Karpas-422 (cell line): ENCODE data around the gene ZNF454. TPM values are rescaled to one million over a fixed set of nuclear protein-coding genes. Genes with fewer than 3 reads are reported as not detected.

Experiments used
- DNase-seq: peaks from one replicate; pipeline ENCODE4 v3.0.0-alpha.2; 2015
- H2AFZ ChIP-seq: fragments of 200-600 bp; sonication (generic); 2 replicates; pipeline ENCODE4 v1.6.1; 2014; ENCODE audit warnings: antibody characterized with exemption, low read length, mixed read lengths
- H3K27ac ChIP-seq: fragments of 200-600 bp; sonication (generic); 2 replicates; pipeline ENCODE4 v1.5.1; 2014; ENCODE audit warnings: mild to moderate bottlenecking, low read length, moderate library complexity
- H3K27me3 ChIP-seq: fragments of 200-600 bp; sonication (generic); 2 replicates; pipeline ENCODE4 v1.6.1; 2014; ENCODE audit warnings: low read length, mixed read lengths
- H3K36me3 ChIP-seq: fragments of 200-600 bp; sonication (generic); 2 replicates; pipeline ENCODE4 v1.6.1; 2014; ENCODE audit warnings: low read length, mixed read lengths; ENCODE audit not compliant: insufficient read depth
- H3K4me1 ChIP-seq: fragments of 200-600 bp; sonication (generic); 2 replicates; pipeline ENCODE4 v1.6.1; 2014; ENCODE audit warnings: mild to moderate bottlenecking, low read length, mixed read lengths
- H3K4me2 ChIP-seq: fragments of 200-600 bp; sonication (generic); 2 replicates; pipeline ENCODE4 v1.6.1; 2014; ENCODE audit warnings: low read length, low read depth, mild to moderate bottlenecking; ENCODE audit not compliant: poor library complexity, severe bottlenecking
- H3K4me3 ChIP-seq: fragments of 200-600 bp; sonication (generic); 2 replicates; pipeline ENCODE4 v1.5.1; 2014; ENCODE audit warnings: mild to moderate bottlenecking, antibody characterized with exemption, low read length, mixed read lengths
- H3K79me2 ChIP-seq: fragments of 200-600 bp; sonication (generic); 2 replicates; pipeline ENCODE4 v1.6.1; 2014; ENCODE audit warnings: mild to moderate bottlenecking, low read length, mixed read lengths
- H3K9ac ChIP-seq: fragments of 200-600 bp; sonication (generic); 2 replicates; pipeline ENCODE4 v1.6.0; 2014; ENCODE audit warnings: low read length
- H3K9me2 ChIP-seq: fragments of 200-600 bp; sonication (generic), shearing (Covaris generic); replicated peaks from 2 replicates; pipeline ENCODE4 v1.6.0; 2014; ENCODE audit warnings: mild to moderate bottlenecking, low read length, moderate library complexity; ENCODE audit not compliant: insufficient read depth
- H3K9me3 ChIP-seq: fragments of 300-700, 200-600 bp; sonication (generic); 2 replicates; pipeline ENCODE4 v1.6.1; 2014; ENCODE audit warnings: low read length, mixed read lengths
- H4K20me1 ChIP-seq: fragments of 200-600 bp; sonication (generic); 2 replicates; pipeline ENCODE4 v1.6.1; 2014; ENCODE audit warnings: mild to moderate bottlenecking, antibody characterized with exemption, low read length, low read depth; ENCODE audit not compliant: insufficient read depth
- total RNA-seq: library from RNA; depleted of rRNA; stranded (reverse); fragments of >200 nt; shearing (Covaris generic); gene quantifications from 2 replicates; pipeline ENCODE4 v1.2.3, GENCODE V29; 2014; ENCODE audit warnings: low replicate concordance; rRNA removed

Gene ZNF454
- total RNA-seq, 1 experiment from 2014 or later: not detected

DNA sequence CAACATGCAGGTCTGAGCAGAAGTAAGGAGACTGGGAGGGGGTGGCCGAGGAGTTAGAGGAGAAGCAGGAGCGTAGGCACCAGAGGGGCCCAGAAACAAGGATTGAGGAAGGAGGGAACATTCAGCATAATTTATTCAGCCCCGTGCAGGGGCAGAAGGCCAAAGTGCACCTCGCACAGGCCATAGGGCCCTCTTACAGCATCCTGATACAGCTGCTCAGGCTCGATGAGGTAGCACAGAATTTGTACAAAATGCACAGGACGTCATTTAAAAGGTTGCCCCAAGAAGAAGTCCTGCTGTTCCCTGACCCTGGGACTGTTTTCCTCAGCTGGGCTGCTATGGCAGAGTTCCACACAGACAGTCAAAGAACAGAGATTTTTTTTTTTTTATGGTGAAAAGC is 56.2 kb downstream of the ZNF454 start:
- no peaks in the 10 kb centered on the region for H3K27me3 ChIP-seq
- H4K20me1 ChIP-seq: no peaks in the 10 kb centered on the region
- no peaks in the 10 kb centered on the region for H3K79me2 ChIP-seq
- H3K27ac ChIP-seq: no peak overlapping the region
- H3K4me1 ChIP-seq: no peaks in the 10 kb centered on the region
- no peak overlapping the region for H3K4me3 ChIP-seq
- no peaks in the 10 kb centered on the region for H3K9me3 ChIP-seq
- no peak overlapping the region for H3K4me2 ChIP-seq
- no peaks in the 10 kb centered on the region for H3K9me2 ChIP-seq
- no peak overlapping the region for H3K9ac ChIP-seq
- H3K36me3 ChIP-seq: no peaks in the 10 kb centered on the region
- DNase-seq: no peak
- H2AFZ ChIP-seq: no peak overlapping the region

DNA sequence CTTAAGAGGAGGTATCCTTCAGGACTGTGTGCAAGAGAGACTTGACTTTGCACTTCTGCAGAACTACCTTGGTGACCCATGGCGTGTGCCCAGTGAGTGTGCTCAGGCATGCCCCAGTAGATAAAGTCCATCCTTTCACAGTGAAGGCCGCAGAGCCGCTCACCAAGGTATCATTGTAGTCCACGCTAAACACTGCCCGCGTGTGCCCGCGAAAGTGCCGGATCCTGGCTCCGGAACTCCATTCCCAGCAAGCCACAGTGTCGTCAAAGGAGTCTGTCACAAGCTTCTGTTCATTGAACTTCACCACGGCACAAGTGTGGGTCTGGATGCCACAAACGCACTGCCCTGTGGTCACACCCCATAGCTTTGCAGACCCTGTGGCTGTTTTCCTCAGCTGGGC is 57.4 kb downstream of the ZNF454 start:
- Histone ChIP-seq H3K27me3 (no peaks in the 10 kb centered on the region), H2AFZ (no peak overlapping the region), H3K36me3 (no peaks in the 10 kb centered on the region), H3K27ac (no peak overlapping the region), H3K9me2 (no peaks in the 10 kb centered on the region), H3K9ac (no peak overlapping the region), H3K4me2 (no peak overlapping the region), H4K20me1 (no peaks in the 10 kb centered on the region), H3K4me1 (no peaks in the 10 kb centered on the region), H3K79me2 (no peaks in the 10 kb centered on the region), H3K9me3 (no peaks in the 10 kb centered on the region), H3K4me3 (no peak overlapping the region)
- DNase-seq: no peak

DNA sequence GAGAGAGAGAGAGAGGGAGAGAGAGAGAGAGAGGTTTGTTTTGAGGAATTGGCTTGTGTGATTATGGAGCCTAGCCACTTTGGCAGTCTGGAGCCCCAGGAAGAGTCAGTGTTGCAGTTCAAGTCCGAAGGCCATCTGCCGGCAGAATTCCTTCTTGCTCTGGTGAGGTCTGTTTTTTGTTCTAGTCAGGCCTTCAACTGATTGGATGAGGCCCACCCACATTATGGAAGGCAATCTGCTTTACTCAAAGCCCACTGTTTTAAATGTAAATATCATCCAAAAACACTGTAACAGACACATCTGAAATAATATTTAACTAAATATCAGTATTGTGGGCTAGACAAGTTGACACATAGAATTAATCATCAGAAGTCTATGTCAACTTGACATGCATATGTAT is 65.6 kb downstream of the ZNF454 start:
- Histone ChIP-seq H3K9ac (no peak overlapping the region), H3K4me2 (no peak overlapping the region), H3K27ac (no peak overlapping the region), H3K27me3 (no peaks in the 10 kb centered on the region), H4K20me1 (no peaks in the 10 kb centered on the region), H3K4me3 (no peak overlapping the region), H3K4me1 (no peaks in the 10 kb centered on the region), H3K9me3 (no peaks in the 10 kb centered on the region), H3K36me3 (no peaks in the 10 kb centered on the region), H3K9me2 (no peaks in the 10 kb centered on the region), H2AFZ (no peak overlapping the region), H3K79me2 (no peaks in the 10 kb centered on the region)
- DNase-seq: no peak

DNA sequence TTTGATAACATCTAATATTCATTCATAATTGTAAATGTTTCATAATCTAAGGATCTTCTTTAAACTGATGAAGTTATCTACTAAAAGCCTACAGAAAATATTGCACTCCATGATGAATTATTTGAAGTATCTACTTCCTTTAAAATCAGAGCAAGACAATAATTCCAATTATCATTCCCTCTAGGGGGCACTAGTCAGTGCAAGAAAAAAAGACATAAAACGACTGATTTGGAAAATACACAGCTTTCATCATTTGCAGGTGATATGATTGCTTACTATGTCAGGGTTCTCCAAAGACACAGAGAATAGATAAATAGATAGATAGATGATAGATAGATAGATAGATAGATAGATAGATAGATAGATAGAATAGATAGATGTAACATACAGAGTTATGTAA is 67.7 kb downstream of the ZNF454 start:
- Histone ChIP-seq H2AFZ (no peak overlapping the region), H4K20me1 (no peaks in the 10 kb centered on the region), H3K9me2 (no peaks in the 10 kb centered on the region), H3K9me3 (no peaks in the 10 kb centered on the region), H3K4me3 (no peak overlapping the region), H3K4me1 (no peaks in the 10 kb centered on the region), H3K79me2 (no peaks in the 10 kb centered on the region), H3K9ac (no peak overlapping the region), H3K4me2 (no peak overlapping the region), H3K36me3 (no peaks in the 10 kb centered on the region), H3K27me3 (no peaks in the 10 kb centered on the region), H3K27ac (no peak overlapping the region)
- DNase-seq: peak; percentile 47

Other genes starting within 250 kb of the ZNF454 start
- gene ZNF354A, start 210.5 kb upstream of the ZNF454 start, total RNA-seq: 16.1 and 19.3 TPM in 2 replicates
- gene ZNF354B, start 81.2 kb upstream of the ZNF454 start, total RNA-seq: 2.2 and 3.4 TPM in 2 replicates
- 0.43 TPM in 1 of 2 replicates, not detected in the other for gene ZFP2, start 45.3 kb upstream of the ZNF454 start, total RNA-seq
- gene GRM6, start 54.1 kb downstream of the ZNF454 start, total RNA-seq: not detected in 2 replicates
- not detected in 2 replicates for gene ZNF879, start 82.6 kb downstream of the ZNF454 start, total RNA-seq
- not detected in 2 replicates for gene ZNF354C, start 119.2 kb downstream of the ZNF454 start, total RNA-seq